ENCODE data around the gene RALGAPA2.

DNA sequence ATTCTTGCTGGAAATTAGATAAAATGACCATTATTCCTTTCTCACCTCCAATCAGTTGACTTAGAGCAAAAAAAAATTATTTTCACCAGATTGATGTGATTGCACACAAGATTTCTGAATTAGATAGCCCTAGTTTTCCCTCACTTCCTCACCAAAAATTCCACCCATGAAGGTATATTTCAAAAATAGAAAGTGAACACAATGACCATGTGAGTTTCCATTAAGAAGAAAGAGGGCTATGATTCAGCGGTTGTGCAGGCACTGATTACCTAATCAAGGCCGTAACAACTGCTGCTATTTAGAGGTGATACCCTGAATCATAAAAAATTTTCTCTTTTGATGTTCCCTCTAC is 19.5 kb upstream of the RALGAPA2 start:
- TF ChIP-seq HDGF (IDR thresholded peaks at IDR 0.05; ENCODE audit: borderline replicate concordance): no peak
- TF ChIP-seq SUZ12 (IDR thresholded peaks at IDR 0.05): no peak
- no peak for TF ChIP-seq FOXA1 (IDR thresholded peaks at IDR 0.05)
- no peak for TF ChIP-seq SP1 (IDR thresholded peaks at IDR 0.05)
- TF ChIP-seq NFRKB (IDR thresholded peaks at IDR 0.05): no peak
- TF ChIP-seq ZNF384 (IDR thresholded peaks at IDR 0.05): no peak
- no peak for TF ChIP-seq FOXK2 (IDR thresholded peaks at IDR 0.05)
